H1 (cell line): ENCODE results near the gene CAMTA1. TPM values are rescaled to one million over a fixed set of nuclear protein-coding genes. Genes with fewer than 3 reads are reported as not detected.

Source experiments
- BRCA1 ChIP-seq: IDR thresholded peaks from 2 replicates; pipeline ENCODE4 v1.6.1; 2012; ENCODE audit warnings: low read depth, low read length, improper control_type of control experiment
- CEBPB ChIP-seq: IDR thresholded peaks from 2 replicates; pipeline ENCODE4 v1.6.1; 2012; ENCODE audit warnings: low read depth, low read length
- CHD1 ChIP-seq: IDR thresholded peaks from 2 replicates; pipeline ENCODE4 v1.6.1; 2012; ENCODE audit warnings: low read depth, low read length, improper control_type of control experiment
- CHD7 ChIP-seq: fragments of 300-600 bp; sonication (generic); IDR thresholded peaks from 2 replicates; pipeline ENCODE4 v1.7.1; 2012; ENCODE audit warnings: low read length, moderate library complexity, mild to moderate bottlenecking, inconsistent platforms; ENCODE audit not compliant: insufficient replicate concordance
- EP300 ChIP-seq, 2 experiments: IDR thresholded peaks; 1 replicate in 1 of 2; 2 replicates in 1 of 2; pipeline ENCODE4 v1.6.1; 2011 to 2012; ENCODE audit warnings: low read depth in 2 of 2, low read length in 2 of 2, mild to moderate bottlenecking in 2 of 2, borderline replicate concordance in 1 of 2, inconsistent platforms in 1 of 2, moderate library complexity in 1 of 2
- GABPA ChIP-seq: IDR thresholded peaks from 2 replicates; pipeline ENCODE4 v1.6.1; 2011; ENCODE audit warnings: mild to moderate bottlenecking, low read length, moderate library complexity, borderline replicate concordance; ENCODE audit not compliant: insufficient read depth
- HDAC6 ChIP-seq: IDR thresholded peaks from one replicate; pipeline ENCODE4 v1.7.1; 2012; ENCODE audit warnings: low read depth, mild to moderate bottlenecking, inconsistent platforms, low read length, moderate library complexity
- MAFK ChIP-seq: IDR thresholded peaks from 2 replicates; pipeline ENCODE4 v1.6.1; 2012; ENCODE audit warnings: low read depth, mild to moderate bottlenecking, improper control_type of control experiment, low read length
- SIN3A ChIP-seq, 2 experiments: IDR thresholded peaks in 1 of 2; conservative IDR thresholded peaks in 1 of 2; 2 replicates each; pipeline ENCODE4 v1.6.1; 2011 to 2012; ENCODE audit warnings: low read length in 2 of 2, improper control_type of control experiment in 1 of 2, low read depth in 1 of 2, mild to moderate bottlenecking in 1 of 2
- USF2 ChIP-seq: IDR thresholded peaks from 2 replicates; pipeline ENCODE4 v1.6.1; 2011; ENCODE audit warnings: low read length, improper control_type of control experiment
- polyA plus RNA-seq, 7 experiments: library from polyadenylated mRNA; depleted of rRNA in 3 of 7; stranded (reverse) in 5 of 7; unstranded in 2 of 7; fragments of >200 nt in 5 of 7; fragments of 200-250 nt in 2 of 7; gene quantifications; 1 replicate in 5 of 7; 2 replicates in 1 of 7; 4 replicates in 1 of 7; pipeline versions ENCODE4 v1.2.1 to v1.2.3, GENCODE V29; 2011 to 2013; ENCODE audit warnings: missing spikeins in 2 of 7, mixed read lengths in 2 of 7
- total RNA-seq: library from RNA; stranded (reverse); fragmentation: NEBNext Ultra II Directional; extraction: Animal tissue kit (Norgen Biotek cat#: 25700); gene quantifications from 2 replicates; pipeline ENCODE4 v1.2.1, GENCODE V29; 2021

The CAMTA1 gene
- total and polyA plus RNA-seq, 2 of the 8 experiments (the other 6 are each of a cell fraction or from before 2014, with no cell fraction given) = 65.0 to 119 TPM

DNA sequence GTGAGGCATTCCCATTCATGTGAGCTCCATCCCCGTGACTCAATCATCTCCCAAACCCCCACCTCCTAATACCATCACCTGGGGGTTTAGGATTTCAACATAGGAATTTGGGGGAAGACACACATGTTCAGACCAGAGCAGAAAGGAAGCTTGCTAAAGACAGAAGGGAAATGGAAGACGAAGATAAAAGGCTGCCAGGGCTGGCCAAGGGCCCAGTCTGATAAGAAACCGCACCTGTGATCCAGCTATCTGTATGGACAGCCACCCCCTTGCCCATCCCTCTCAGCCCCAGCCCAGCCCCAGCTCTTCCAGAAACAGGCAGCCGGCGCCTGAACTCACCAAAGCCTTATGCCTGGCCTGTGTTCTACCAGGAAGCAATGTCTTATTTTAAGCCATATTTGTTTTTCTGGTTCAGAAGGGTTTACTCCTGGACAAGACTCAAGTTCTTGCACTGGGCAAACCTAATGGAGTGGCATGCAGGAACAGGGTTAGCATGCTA lies 787.4 kb downstream of the CAMTA1 start (continued):
- TF ChIP-seq CHD7 = no peak
- no peak for TF ChIP-seq CHD1
- no peak for TF ChIP-seq MAFK
- no peak for TF ChIP-seq HDAC6
- TF ChIP-seq GABPA = no peak
- no peak for TF ChIP-seq EP300 (IDR thresholded peaks at IDR 0.05; ENCODE audit: borderline replicate concordance in 1 of 2, low read depth in 2 of 2, low read length in 2 of 2)
- no peak for TF ChIP-seq SIN3A (conservative IDR thresholded peaks at IDR 0.05 in 1 of 2, IDR thresholded peaks at IDR 0.05 in 1 of 2; ENCODE audit: low read depth in 1 of 2, low read length in 2 of 2)
- TF ChIP-seq BRCA1 = no peak
- no peak for TF ChIP-seq CEBPB
- TF ChIP-seq USF2 = no peak
